ENCODE results near the gene KCNQ1.

KCNQ1 gene

DNA sequence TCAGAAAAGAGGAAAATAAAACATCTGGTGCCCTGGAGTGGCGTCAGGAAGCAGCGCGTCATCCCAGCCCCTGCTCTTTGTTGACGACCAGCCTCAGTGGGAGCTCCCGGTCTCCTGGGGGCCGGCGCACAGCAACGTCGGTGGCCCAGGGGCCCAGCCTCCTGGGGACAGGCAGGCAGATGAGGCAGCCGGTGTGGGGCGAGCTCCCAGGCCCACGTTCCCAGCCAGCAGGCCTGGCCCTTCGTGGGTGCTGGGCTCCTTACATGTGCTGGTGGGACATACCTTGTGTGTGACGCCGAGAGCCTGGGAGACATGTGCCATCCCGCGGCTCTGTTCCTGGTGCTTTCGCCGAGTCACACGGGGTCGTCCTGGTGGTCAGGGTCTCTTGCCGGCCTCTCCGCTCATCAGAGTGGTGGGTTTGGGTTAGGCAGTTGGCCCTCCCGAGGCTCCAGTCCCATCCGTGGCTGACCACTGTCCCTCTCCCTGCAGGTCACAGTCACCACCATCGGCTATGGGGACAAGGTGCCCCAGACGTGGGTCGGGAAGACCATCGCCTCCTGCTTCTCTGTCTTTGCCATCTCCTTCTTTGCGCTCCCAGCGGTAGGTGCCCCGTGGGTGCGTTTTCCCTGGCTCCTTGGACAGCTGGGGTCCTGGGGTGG is 138.3 kb downstream of the KCNQ1 start:
- TF ChIP-seq, protein P1, sequence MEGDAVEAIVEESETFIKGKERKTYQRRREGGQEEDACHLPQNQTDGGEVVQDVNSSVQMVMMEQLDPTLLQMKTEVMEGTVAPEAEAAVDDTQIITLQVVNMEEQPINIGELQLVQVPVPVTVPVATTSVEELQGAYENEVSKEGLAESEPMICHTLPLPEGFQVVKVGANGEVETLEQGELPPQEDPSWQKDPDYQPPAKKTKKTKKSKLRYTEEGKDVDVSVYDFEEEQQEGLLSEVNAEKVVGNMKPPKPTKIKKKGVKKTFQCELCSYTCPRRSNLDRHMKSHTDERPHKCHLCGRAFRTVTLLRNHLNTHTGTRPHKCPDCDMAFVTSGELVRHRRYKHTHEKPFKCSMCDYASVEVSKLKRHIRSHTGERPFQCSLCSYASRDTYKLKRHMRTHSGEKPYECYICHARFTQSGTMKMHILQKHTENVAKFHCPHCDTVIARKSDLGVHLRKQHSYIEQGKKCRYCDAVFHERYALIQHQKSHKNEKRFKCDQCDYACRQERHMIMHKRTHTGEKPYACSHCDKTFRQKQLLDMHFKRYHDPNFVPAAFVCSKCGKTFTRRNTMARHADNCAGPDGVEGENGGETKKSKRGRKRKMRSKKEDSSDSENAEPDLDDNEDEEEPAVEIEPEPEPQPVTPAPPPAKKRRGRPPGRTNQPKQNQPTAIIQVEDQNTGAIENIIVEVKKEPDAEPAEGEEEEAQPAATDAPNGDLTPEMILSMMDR (IDR thresholded peaks at IDR 0.05) = no peak

DNA sequence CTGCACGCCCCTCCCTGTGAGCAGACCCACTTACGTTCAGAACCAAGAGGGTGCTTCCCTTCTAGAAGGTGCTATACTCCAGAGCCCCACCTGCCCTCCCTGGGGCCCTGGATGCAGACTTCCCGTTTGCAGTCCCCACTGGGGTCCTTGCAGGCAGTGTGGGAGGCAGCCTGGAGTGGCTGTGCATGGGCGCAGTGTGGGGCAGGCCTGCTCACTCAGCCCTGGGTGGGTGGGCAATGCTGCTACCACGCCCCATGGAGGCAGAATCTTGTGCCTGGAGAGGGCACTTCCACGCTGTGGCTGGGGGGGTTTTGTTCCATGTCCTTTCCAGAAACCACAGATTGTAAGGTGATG is 138.8 kb downstream of the KCNQ1 start:
- TF ChIP-seq, protein P1 (IDR thresholded peaks at IDR 0.05) = no peak

DNA sequence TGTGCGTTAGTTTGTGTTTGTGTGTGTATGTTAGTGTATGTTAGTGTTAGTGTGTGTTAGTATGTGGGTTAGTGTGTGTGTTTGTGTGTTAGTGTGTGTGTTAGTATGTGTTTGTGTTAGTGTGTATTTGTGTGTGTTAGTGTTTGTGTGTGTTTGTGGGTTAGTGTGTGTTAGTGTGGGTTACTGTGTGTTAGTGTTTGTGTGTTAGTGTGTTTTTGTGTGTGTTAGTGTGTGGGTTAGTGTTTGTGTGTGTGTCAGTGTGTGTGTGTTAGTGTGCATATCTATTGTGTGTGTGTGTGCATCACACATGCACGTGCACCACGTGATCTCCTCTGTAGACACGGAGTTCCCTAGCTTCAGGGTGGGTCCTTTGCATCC is 139.6 kb downstream of the KCNQ1 start:
- TF ChIP-seq, protein P1 (IDR thresholded peaks at IDR 0.05) = no peak

DNA sequence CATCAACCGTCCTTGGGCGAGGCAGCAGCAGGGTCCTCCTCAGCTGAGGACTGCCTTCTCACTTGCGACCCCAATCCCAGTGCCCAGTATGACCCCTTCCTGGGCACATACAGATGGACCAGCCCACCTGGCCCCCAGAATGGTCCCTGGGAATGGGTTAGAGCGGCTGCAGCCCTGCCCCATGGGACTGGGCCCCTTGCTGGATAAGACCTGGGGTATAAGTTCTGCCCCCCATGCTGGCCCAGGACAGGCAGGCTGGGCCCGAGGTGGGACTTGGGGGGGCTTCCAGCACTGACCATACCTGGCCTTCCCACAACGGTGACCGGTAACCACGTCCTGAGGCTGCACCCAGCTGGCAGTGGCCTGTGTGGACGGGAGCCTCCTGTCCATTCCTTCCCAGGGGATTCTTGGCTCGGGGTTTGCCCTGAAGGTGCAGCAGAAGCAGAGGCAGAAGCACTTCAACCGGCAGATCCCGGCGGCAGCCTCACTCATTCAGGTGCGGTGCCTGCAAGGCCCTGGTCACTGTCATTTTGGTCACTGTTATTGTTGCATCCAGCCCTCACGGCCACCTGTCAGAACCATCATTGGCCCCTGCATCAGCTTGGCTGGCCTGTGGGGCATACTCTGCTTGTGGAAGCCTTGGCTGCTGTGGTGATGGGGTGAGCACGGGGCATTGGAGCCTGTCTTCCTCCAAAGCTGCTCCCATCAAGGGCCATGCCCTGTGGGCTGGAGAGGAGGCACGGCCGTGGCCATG is 140.2 kb downstream of the KCNQ1 start:
- TF ChIP-seq, protein P1 (IDR thresholded peaks at IDR 0.05) = no peak

DNA sequence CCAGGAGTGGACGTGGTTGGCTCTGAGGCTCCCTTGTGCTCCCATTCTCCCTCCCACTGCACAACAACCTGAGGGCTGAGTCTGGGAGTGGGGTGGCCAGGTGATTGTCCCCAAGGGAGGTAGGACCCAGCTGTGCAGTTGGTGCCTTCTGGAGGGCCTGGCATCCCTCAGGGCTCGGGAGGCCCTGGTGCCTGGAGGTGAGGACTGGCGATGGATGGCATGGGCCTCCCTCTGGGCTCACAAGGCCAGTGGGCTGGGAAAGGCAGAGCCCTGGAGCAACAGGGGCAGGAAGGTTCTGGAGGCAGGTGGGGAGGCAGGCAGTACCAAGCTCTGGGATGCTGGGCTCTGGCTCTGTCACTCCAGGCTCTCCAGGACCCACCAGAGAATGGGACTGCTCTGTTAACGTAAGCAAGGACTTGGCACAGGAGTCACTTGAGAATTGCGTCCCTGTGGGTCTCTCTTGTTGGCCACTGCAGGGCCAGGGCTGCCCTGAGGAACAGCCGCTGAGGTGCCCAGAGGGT is 140.8 kb downstream of the KCNQ1 start:
- TF ChIP-seq, protein P1 (IDR thresholded peaks at IDR 0.05) = no peak

DNA sequence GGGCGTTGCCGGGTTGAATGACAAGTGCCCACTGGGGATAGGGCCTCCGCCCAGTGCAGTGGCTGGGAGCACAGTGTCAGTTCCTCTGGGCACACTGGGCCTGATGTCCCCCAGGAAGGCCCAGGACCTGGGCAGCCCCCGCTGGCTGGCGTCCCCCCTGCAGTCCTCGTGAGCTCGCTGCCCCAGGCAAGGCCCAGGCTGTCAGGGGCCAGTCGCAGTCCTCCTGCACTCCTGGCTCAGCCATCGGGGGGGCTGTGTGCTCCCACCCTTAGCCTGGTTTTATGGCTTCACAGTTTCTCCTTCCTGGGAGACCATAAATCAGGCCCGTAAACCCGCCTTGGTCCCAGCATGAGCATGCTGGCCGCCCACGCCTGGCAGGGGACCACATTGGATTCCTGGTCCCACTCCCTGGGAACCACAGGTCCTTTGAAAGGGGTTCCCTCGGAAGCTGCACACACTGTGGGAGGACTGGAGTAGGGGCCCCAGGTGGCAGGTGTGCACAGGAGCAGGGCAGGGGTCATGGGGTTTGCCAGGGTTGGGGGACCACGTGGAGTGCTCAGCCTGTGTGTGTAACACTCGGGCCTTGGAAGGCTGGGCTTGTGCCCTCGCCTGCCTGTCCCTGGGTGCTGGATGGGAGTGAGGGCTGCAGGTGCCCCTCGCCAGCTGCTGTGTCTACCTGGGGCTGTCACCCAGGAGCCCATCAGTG is 141.4 kb downstream of the KCNQ1 start:
- TF ChIP-seq, protein P1 (IDR thresholded peaks at IDR 0.05) = no peak

DNA sequence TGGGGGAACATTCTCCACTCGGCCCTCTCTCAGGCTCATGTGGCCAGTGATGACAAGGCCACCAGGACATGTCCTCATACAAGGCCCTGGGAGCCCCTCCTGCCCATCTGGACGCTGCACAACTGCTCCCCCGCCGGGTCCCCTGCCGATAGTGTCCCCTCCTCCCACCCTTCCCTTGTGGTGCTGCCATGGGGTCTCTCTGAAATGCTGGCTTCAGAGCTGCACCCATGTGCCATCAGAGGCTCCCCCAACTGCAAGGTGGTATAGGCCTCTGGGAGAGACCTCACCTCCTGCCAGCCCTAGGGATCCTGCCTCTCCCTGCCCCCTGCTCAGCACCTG is 142.0 kb downstream of the KCNQ1 start:
- TF ChIP-seq, protein P1 (IDR thresholded peaks at IDR 0.05) = no peak
